NT2/D1 (cell line): ENCODE data around the gene CREB5.

Experiments used
- SUZ12 ChIP-seq: IDR thresholded peaks from 2 replicates; pipeline ENCODE4 v1.6.1; 2011; ENCODE audit not compliant: insufficient read length, insufficient read depth; ENCODE audit errors: extremely low read depth
- YY1 ChIP-seq: IDR thresholded peaks from 2 replicates; pipeline ENCODE4 v1.6.1; 2011; ENCODE audit not compliant: insufficient read length, insufficient read depth
- ZNF274 ChIP-seq: IDR thresholded peaks from 2 replicates; pipeline ENCODE4 v1.6.1; 2011; ENCODE audit warnings: mild to moderate bottlenecking, low read depth, low read length

DNA sequence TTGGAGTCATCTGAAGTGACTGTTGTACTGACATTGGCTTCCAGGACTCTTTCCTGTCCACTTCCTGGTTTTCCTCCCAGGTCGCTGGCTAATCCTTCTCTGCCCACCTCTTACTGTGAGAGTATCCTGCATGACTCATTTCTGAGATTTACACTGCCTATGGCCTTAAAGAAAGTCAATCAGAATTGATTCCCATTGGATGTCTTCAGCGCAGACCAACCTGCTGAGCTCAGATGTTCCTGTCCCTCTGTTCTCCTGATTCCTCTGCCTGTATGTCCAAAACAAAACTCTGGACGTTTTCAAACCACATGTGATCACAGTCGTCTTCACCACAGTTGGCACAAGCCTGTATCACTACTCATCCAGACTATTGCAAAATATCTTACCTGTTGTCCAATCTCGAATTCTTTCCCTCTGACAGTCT lies 262.1 kb downstream of the CREB5 start:
- no peak for TF ChIP-seq ZNF274
- no peak for TF ChIP-seq YY1
- TF ChIP-seq SUZ12, result no peak
